Measurements from ENCODE around the gene TRIP13.
"Not testable (repeated sequence)": the region's sequence is repeated elsewhere in the genome, so short reads cannot be mapped to it uniquely, and the experiment has no call there.

GRCh38 chr5:934381-934967 is 41.8 kb downstream of the TRIP13 start:
- peak in 1 of 4 experiments; percentile 24 for TF ChIP-seq CTCF (IDR thresholded peaks at IDR 0.05)
- TF ChIP-seq POLR2A (IDR thresholded peaks at IDR 0.05) = not testable (repeated sequence)
